HG03066 (cell line): ENCODE results near the gene AXIN2.

Experiments
- ATAC-seq: cut with Tn5 transposase; IDR thresholded peaks from one replicate; pipeline ENCODE4 v1.9.1; 2021; ENCODE audit warnings: low read depth; ENCODE audit not compliant: unreplicated experiment

AXIN2 gene

GRCh38 chr17:65561452-65562205 lies at the start of gene AXIN2:
Gene AXIN2 (minus strand): TSS chr17:65561648. CDS start chr17:65558620, 3,028 bp downstream.
- ATAC-seq = peak; percentile 83

GRCh38 chr17:65609749-65610148 lies 48.3 kb upstream of the AXIN2 start:
- ATAC-seq = no peak

GRCh38 chr17:65609286-65609685 lies 47.8 kb upstream of the AXIN2 start:
- no peak for ATAC-seq

GRCh38 chr17:65604070-65604469 lies 42.6 kb upstream of the AXIN2 start:
- ATAC-seq = no peak

GRCh38 chr17:65601881-65602280 lies 40.4 kb upstream of the AXIN2 start:
- ATAC-seq = no peak

GRCh38 chr17:65601145-65601544 lies 39.7 kb upstream of the AXIN2 start:
- ATAC-seq = no peak

GRCh38 chr17:65600518-65600917 lies 39.1 kb upstream of the AXIN2 start:
- ATAC-seq = no peak

GRCh38 chr17:65599650-65600049 lies 38.2 kb upstream of the AXIN2 start:
- no peak for ATAC-seq

GRCh38 chr17:65598746-65599145 lies 37.3 kb upstream of the AXIN2 start:
- no peak for ATAC-seq

GRCh38 chr17:65595071-65595656 lies 33.7 kb upstream of the AXIN2 start:
- no peak for ATAC-seq

- no peak for ATAC-seq
Measured at GRCh38 chr17:65593855-65594845, 32.7 kb upstream of the AXIN2 start.

- no peak for ATAC-seq
Measured at GRCh38 chr17:65593092-65593854, 31.8 kb upstream of the AXIN2 start.

GRCh38 chr17:65592125-65592965 lies 30.9 kb upstream of the AXIN2 start:
- no peak for ATAC-seq

- ATAC-seq = no peak
Measured at GRCh38 chr17:65589321-65589720, 27.9 kb upstream of the AXIN2 start.

- ATAC-seq = no peak
Measured at GRCh38 chr17:65588181-65588808, 26.8 kb upstream of the AXIN2 start.

GRCh38 chr17:65587534-65588180 lies 26.2 kb upstream of the AXIN2 start:
- no peak for ATAC-seq

GRCh38 chr17:65586899-65587298 lies 25.5 kb upstream of the AXIN2 start:
- no peak for ATAC-seq
